Measurements from ENCODE around the gene RAD51. TPM values are rescaled to one million over a fixed set of nuclear protein-coding genes. Genes with fewer than 3 reads are reported as not detected.

Gene RAD51
- total and polyA plus RNA-seq, 9 of the 15 experiments (the other 6 are each of a cell fraction or from before 2014, with no cell fraction given): 16.0 to 63.8 (median 34.6) TPM

DNA sequence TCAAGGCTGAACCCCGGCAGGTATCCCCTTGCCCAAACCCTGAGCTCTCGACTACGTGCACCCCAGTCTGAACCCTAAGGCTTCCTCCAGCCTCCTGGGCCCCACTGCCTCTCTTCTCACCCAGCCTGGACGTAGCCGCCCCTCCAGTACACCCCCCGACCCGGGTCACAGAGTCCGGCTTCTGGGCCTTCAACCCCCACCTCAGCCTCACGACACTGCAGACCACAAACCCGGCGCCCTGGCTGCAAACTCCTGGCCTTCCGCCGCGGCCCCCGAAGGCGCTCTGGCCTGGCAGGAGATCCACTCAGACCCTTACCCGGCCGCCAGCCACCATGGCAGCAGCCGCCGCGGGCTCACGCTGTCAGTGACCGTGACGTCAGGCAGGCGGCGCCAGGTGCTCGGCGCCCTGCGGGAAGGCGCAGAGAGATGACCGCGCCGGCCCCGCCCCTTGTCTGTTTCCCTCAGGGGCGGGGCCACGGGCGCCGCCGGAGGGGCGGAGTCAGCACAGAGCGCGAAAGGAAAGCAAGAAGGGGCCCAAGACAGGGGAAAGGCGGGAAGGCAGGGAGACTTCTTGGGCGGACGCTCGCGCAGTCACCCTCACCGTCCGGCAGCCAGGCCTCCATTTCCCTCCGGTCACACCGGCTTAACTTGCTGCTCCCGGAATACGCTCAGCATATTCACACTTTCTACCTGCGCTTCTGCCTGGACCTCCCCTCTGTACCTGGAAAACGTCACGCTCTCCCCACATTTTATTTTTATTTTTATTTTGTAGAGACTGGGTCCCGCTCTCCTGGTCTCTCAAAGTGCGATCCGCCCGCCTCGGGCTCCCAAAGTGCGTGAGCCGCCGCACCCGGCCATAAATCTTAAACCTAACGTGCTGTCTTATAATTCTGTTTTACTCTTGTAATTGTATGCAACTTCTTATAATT is 60.2 kb downstream of the RAD51 start, which contains the start of gene RMDN3 (continued):
- TF ChIP-seq ETV6 (IDR thresholded peaks at IDR 0.05; ENCODE audit: borderline replicate concordance in 1 of 2, low read depth in 2 of 2, low read length in 1 of 2) (no peak), ETV6 (CRISPR knock-in tag; IDR thresholded peaks at IDR 0.05; ENCODE audit: borderline replicate concordance) (no peak), ZFPM2 (CRISPR knock-in tag; IDR thresholded peaks at IDR 0.05) (no peak), C11orf30 (IDR thresholded peaks at IDR 0.05; ENCODE audit: low read depth) (peak; percentile 94), CBX2 (IDR thresholded peaks at IDR 0.05; ENCODE audit: insufficient read depth, low read length, poor library complexity, severe bottlenecking) (no peak), ZNF12 (CRISPR knock-in tag; IDR thresholded peaks at IDR 0.05) (0 out of 2 replicates have a peak, but pooled peaks have one; percentile 12), PTBP1 (IDR thresholded peaks at IDR 0.05; ENCODE audit: low read depth, low read length) (no peak), PHF20 (IDR thresholded peaks at IDR 0.05; ENCODE audit: partially characterized antibody) (peak; percentile 83), RFX1 (IDR thresholded peaks at IDR 0.05) (no peak; the same call in 1 of the 2 replicates), ZNF780A (CRISPR knock-in tag; IDR thresholded peaks at IDR 0.05) (no peak), PTTG1 (tag; IDR thresholded peaks at IDR 0.05; ENCODE audit: low read depth) (no peak), NR4A1 (CRISPR knock-in tag; IDR thresholded peaks at IDR 0.05) (no peak), NR4A1 (tag; IDR thresholded peaks at IDR 0.05) (no peak), SMAD2 (IDR thresholded peaks at IDR 0.05; ENCODE audit: low read depth, low read length) (no peak), KAT2B (IDR thresholded peaks at IDR 0.05; ENCODE audit: low read depth, low read length) (peak; percentile 61), DMBX1 (CRISPR knock-in tag; IDR thresholded peaks at IDR 0.05; ENCODE audit: borderline replicate concordance) (no peak), DIDO1 (tag; IDR thresholded peaks at IDR 0.05; ENCODE audit: low read depth) (peak; percentile 71; the same call in 1 of the 2 replicates)
- TF ChIP-seq, protein P1, sequence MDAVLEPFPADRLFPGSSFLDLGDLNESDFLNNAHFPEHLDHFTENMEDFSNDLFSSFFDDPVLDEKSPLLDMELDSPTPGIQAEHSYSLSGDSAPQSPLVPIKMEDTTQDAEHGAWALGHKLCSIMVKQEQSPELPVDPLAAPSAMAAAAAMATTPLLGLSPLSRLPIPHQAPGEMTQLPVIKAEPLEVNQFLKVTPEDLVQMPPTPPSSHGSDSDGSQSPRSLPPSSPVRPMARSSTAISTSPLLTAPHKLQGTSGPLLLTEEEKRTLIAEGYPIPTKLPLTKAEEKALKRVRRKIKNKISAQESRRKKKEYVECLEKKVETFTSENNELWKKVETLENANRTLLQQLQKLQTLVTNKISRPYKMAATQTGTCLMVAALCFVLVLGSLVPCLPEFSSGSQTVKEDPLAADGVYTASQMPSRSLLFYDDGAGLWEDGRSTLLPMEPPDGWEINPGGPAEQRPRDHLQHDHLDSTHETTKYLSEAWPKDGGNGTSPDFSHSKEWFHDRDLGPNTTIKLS (IDR thresholded peaks at IDR 0.05; ENCODE audit: borderline replicate concordance, low read depth): peak; percentile 41; the same call in 1 of the 2 replicates
- TF ChIP-seq, protein P2, sequence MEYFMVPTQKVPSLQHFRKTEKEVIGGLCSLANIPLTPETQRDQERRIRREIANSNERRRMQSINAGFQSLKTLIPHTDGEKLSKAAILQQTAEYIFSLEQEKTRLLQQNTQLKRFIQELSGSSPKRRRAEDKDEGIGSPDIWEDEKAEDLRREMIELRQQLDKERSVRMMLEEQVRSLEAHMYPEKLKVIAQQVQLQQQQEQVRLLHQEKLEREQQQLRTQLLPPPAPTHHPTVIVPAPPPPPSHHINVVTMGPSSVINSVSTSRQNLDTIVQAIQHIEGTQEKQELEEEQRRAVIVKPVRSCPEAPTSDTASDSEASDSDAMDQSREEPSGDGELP (CRISPR knock-in tag; IDR thresholded peaks at IDR 0.05; ENCODE audit: borderline replicate concordance): peak; percentile 95
- TF ChIP-seq, protein P3, sequence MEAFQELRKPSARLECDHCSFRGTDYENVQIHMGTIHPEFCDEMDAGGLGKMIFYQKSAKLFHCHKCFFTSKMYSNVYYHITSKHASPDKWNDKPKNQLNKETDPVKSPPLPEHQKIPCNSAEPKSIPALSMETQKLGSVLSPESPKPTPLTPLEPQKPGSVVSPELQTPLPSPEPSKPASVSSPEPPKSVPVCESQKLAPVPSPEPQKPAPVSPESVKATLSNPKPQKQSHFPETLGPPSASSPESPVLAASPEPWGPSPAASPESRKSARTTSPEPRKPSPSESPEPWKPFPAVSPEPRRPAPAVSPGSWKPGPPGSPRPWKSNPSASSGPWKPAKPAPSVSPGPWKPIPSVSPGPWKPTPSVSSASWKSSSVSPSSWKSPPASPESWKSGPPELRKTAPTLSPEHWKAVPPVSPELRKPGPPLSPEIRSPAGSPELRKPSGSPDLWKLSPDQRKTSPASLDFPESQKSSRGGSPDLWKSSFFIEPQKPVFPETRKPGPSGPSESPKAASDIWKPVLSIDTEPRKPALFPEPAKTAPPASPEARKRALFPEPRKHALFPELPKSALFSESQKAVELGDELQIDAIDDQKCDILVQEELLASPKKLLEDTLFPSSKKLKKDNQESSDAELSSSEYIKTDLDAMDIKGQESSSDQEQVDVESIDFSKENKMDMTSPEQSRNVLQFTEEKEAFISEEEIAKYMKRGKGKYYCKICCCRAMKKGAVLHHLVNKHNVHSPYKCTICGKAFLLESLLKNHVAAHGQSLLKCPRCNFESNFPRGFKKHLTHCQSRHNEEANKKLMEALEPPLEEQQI (IDR thresholded peaks at IDR 0.05): no peak
- TF ChIP-seq, protein P4, sequence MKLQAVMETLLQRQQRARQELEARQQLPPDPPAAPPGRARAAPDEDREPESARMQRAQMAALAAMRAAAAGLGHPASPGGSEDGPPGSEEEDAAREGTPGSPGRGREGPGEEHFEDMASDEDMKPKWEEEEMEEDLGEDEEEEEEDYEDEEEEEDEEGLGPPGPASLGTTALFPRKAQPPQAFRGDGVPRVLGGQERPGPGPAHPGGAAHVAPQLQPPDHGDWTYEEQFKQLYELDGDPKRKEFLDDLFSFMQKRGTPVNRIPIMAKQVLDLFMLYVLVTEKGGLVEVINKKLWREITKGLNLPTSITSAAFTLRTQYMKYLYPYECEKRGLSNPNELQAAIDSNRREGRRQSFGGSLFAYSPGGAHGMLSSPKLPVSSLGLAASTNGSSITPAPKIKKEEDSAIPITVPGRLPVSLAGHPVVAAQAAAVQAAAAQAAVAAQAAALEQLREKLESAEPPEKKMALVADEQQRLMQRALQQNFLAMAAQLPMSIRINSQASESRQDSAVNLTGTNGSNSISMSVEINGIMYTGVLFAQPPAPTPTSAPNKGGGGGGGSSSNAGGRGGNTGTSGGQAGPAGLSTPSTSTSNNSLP (IDR thresholded peaks at IDR 0.05; ENCODE audit: borderline replicate concordance, low read depth, low read length): peak; percentile 23; the same call in 1 of the 2 replicates
